Dendritic cell treated with granulocyte-macrophage colony-stimulating factor and Interleukin-4, amounts not matched to agents 40 ng/mL and 50 ng/mL, for 4 days (primary cell): ENCODE data around the gene HECA.
"Not testable (repeated sequence)": the region's sequence is repeated elsewhere in the genome, so short reads cannot be mapped to it uniquely, and the experiment has no call there.

Source experiments
- H3K27ac Mint-ChIP-seq: one replicate; pipeline ENCODE4 v1.8.0; 2022; ENCODE audit warnings: mild to moderate bottlenecking, mixed read lengths
- H3K27me3 Mint-ChIP-seq: one replicate; pipeline ENCODE4 v1.8.0; 2022; ENCODE audit warnings: mild to moderate bottlenecking, mixed read lengths
- H3K36me3 Mint-ChIP-seq: one replicate; pipeline ENCODE4 v1.8.0; 2022; ENCODE audit warnings: low read depth, mixed read lengths
- H3K4me1 Mint-ChIP-seq: one replicate; pipeline ENCODE4 v1.8.0; 2022; ENCODE audit warnings: low read depth, mixed read lengths
- H3K4me3 Mint-ChIP-seq: one replicate; pipeline ENCODE4 v1.8.0; 2022; ENCODE audit warnings: mild to moderate bottlenecking, moderate library complexity, mixed read lengths
- H3K9me3 Mint-ChIP-seq: one replicate; pipeline ENCODE4 v1.8.0; 2022; ENCODE audit warnings: mixed read lengths
- intact Hi-C: fragments of 100-400 bp; cut with micrococcal nuclease; formaldehyde crosslinking; loops from one replicate; pipeline ENCODE4 v1.15.0; 2022

The HECA gene

GRCh38 chr6:139126255-139126654 is 8.6 kb upstream of the HECA start:
- peaks cover 34% of the 10 kb centered on the region for H3K4me1 Mint-ChIP-seq
- H3K4me3 Mint-ChIP-seq, result no peak overlapping the region
- no peaks in the 10 kb centered on the region for H3K9me3 Mint-ChIP-seq
- peak overlapping the region; percentile 72 for H3K27ac Mint-ChIP-seq
- H3K36me3 Mint-ChIP-seq, result peaks cover 6% of the 10 kb centered on the region
- intact Hi-C loops, result no loop called here
- H3K27me3 Mint-ChIP-seq, result no peaks in the 10 kb centered on the region

- intact Hi-C loops, result no loop called here
- Mint-ChIP-seq H3K27me3 (no peaks in the 10 kb centered on the region), H3K4me1 (peaks cover 41% of the 10 kb centered on the region), H3K27ac (peak overlapping the region; percentile 72), H3K9me3 (no peaks in the 10 kb centered on the region), H3K4me3 (no peak overlapping the region), H3K36me3 (peaks cover 6% of the 10 kb centered on the region)
Measured at GRCh38 chr6:139126931-139127330, 7.9 kb upstream of the HECA start.

GRCh38 chr6:139129284-139129683 is 5.6 kb upstream of the HECA start:
- Mint-ChIP-seq H3K4me1 (peaks cover 57% of the 10 kb centered on the region), H3K36me3 (peaks cover 6% of the 10 kb centered on the region), H3K9me3 (no peaks in the 10 kb centered on the region), H3K27me3 (no peaks in the 10 kb centered on the region), H3K4me3 (no peak overlapping the region), H3K27ac (no peak overlapping the region)
- intact Hi-C loops, result no loop called here

- peaks cover 54% of the 10 kb centered on the region for H3K4me1 Mint-ChIP-seq
- H3K27me3 Mint-ChIP-seq, result no peaks in the 10 kb centered on the region
- H3K9me3 Mint-ChIP-seq, result no peaks in the 10 kb centered on the region
- peak overlapping the region; percentile 89 for H3K27ac Mint-ChIP-seq
- H3K4me3 Mint-ChIP-seq, result no peak overlapping the region
- peaks cover 14% of the 10 kb centered on the region for H3K36me3 Mint-ChIP-seq
- intact Hi-C loops, result loop anchor here (5.0 to 10.0 kb wide), 5 partner anchors 105 to 540 kb away; partner anchors contain the start of genes ABRACL, REPS1 and TXLNB
Measured at GRCh38 chr6:139131736-139132280, 3.1 kb upstream of the HECA start.

- Mint-ChIP-seq H3K9me3 (no peaks in the 10 kb centered on the region), H3K4me3 (no peak overlapping the region), H3K36me3 (peaks cover 28% of the 10 kb centered on the region), H3K27ac (peak overlapping the region; percentile 95), H3K4me1 (peaks cover 65% of the 10 kb centered on the region), H3K27me3 (no peaks in the 10 kb centered on the region)
- intact Hi-C loops, result loop anchor here (5.0 to 10.0 kb wide), 5 partner anchors 106 to 541 kb away; partner anchors contain the start of genes ABRACL, REPS1 and TXLNB
Measured at GRCh38 chr6:139133262-139134063, 1.4 kb upstream of the HECA start.

- Mint-ChIP-seq H3K27ac (peak overlapping the region; percentile 95), H3K4me3 (no peak overlapping the region), H3K36me3 (peaks cover 28% of the 10 kb centered on the region), H3K4me1 (peaks cover 69% of the 10 kb centered on the region), H3K27me3 (no peaks in the 10 kb centered on the region), H3K9me3 (no peaks in the 10 kb centered on the region)
- intact Hi-C loops, result loop anchor here (5.0 to 10.0 kb wide), 5 partner anchors 107 to 542 kb away; partner anchors contain the start of genes ABRACL, REPS1 and TXLNB
Measured at GRCh38 chr6:139134064-139134395, 850 bp upstream of the HECA start.

- peaks cover 72% of the 10 kb centered on the region for H3K4me1 Mint-ChIP-seq
- H3K27ac Mint-ChIP-seq, result peak overlapping the region; percentile 95
- peak overlapping the region; percentile 87 for H3K4me3 Mint-ChIP-seq
- H3K27me3 Mint-ChIP-seq, result no peaks in the 10 kb centered on the region
- H3K36me3 Mint-ChIP-seq, result peaks cover 28% of the 10 kb centered on the region
- intact Hi-C loops, result loop anchor here (5.0 to 10.0 kb wide), 3 partner anchors 36 to 321 kb away; partner anchors contain the start of gene REPS1
- H3K9me3 Mint-ChIP-seq, result no peaks in the 10 kb centered on the region
Measured at GRCh38 chr6:139135578-139136545, 982 bp downstream of the HECA start.

GRCh38 chr6:139137706-139138105 is 2.8 kb downstream of the HECA start:
- H3K36me3 Mint-ChIP-seq, result peaks cover 28% of the 10 kb centered on the region
- intact Hi-C loops, result loop anchor here (5.0 to 10.0 kb wide), 3 partner anchors 35 to 323 kb away; partner anchors contain the start of gene REPS1
- H3K4me3 Mint-ChIP-seq, result peak overlapping the region; percentile 87
- H3K27me3 Mint-ChIP-seq, result no peaks in the 10 kb centered on the region
- peaks cover 53% of the 10 kb centered on the region for H3K4me1 Mint-ChIP-seq
- H3K27ac Mint-ChIP-seq, result peak overlapping the region; percentile 95
- no peaks in the 10 kb centered on the region for H3K9me3 Mint-ChIP-seq

GRCh38 chr6:139140854-139141253 is 6.0 kb downstream of the HECA start:
- H3K4me1 Mint-ChIP-seq, result peaks cover 63% of the 10 kb centered on the region
- H3K4me3 Mint-ChIP-seq, intact Hi-C loops, H3K27me3 Mint-ChIP-seq, H3K9me3 Mint-ChIP-seq, H3K27ac Mint-ChIP-seq: not testable (repeated sequence)
- H3K36me3 Mint-ChIP-seq, result peaks cover 26% of the 10 kb centered on the region

GRCh38 chr6:139142262-139142661 is 7.4 kb downstream of the HECA start:
- no peaks in the 10 kb centered on the region for H3K9me3 Mint-ChIP-seq
- H3K4me1 Mint-ChIP-seq, result peaks cover 64% of the 10 kb centered on the region
- no peak overlapping the region for H3K27ac Mint-ChIP-seq
- H3K36me3 Mint-ChIP-seq, result peaks cover 12% of the 10 kb centered on the region
- intact Hi-C loops, result no loop called here
- H3K4me3 Mint-ChIP-seq, result no peak overlapping the region
- H3K27me3 Mint-ChIP-seq, result no peaks in the 10 kb centered on the region

GRCh38 chr6:139143111-139143510 is 8.2 kb downstream of the HECA start:
- H3K9me3 Mint-ChIP-seq, result no peaks in the 10 kb centered on the region
- no peak overlapping the region for H3K4me3 Mint-ChIP-seq
- H3K4me1 Mint-ChIP-seq, result peaks cover 56% of the 10 kb centered on the region
- peaks cover 4% of the 10 kb centered on the region for H3K36me3 Mint-ChIP-seq
- H3K27ac Mint-ChIP-seq, result no peak overlapping the region
- intact Hi-C loops, result no loop called here
- H3K27me3 Mint-ChIP-seq, result no peaks in the 10 kb centered on the region

GRCh38 chr6:139144490-139145085 is 9.7 kb downstream of the HECA start:
- Mint-ChIP-seq H3K4me3 (no peak overlapping the region), H3K9me3 (no peaks in the 10 kb centered on the region), H3K4me1 (peaks cover 57% of the 10 kb centered on the region), H3K27ac (peak overlapping the region; percentile 51), H3K27me3 (no peaks in the 10 kb centered on the region), H3K36me3 (no peaks in the 10 kb centered on the region)
- intact Hi-C loops, result no loop called here

GRCh38 chr6:139145661-139146060 is 10.8 kb downstream of the HECA start:
- H3K27me3 Mint-ChIP-seq, result no peaks in the 10 kb centered on the region
- H3K36me3 Mint-ChIP-seq, result peaks cover 6% of the 10 kb centered on the region
- H3K4me1 Mint-ChIP-seq, result peaks cover 65% of the 10 kb centered on the region
- peak overlapping the region; percentile 51 for H3K27ac Mint-ChIP-seq
- no peaks in the 10 kb centered on the region for H3K9me3 Mint-ChIP-seq
- intact Hi-C loops, result no loop called here
- no peak overlapping the region for H3K4me3 Mint-ChIP-seq
